Breast epithelium (tissue), 4 donors: ENCODE results near the gene NPHS2. TPM values are rescaled to one million over a fixed set of nuclear protein-coding genes. Genes with fewer than 3 reads are reported as not detected.
"Not testable (repeated sequence)": the region's sequence is repeated elsewhere in the genome, so short reads cannot be mapped to it uniquely, and the experiment has no call there.

Experiments
- DNase-seq, 2 donors: peaks; one replicate each; pipeline ENCODE4 v3.0.0-alpha.2; 2019; ENCODE audit warnings: low spot score in 2 of 2
- H3K27ac ChIP-seq, 2 donors: fragments of 200-600 bp; sonication (generic) in 1 of 2; one replicate each; pipeline ENCODE4 v1.5.1; 2016 to 2019; ENCODE audit warnings: mild to moderate bottlenecking in 1 of 2
- H3K27me3 ChIP-seq, 2 donors: fragments of 200-600 bp; sonication (generic) in 1 of 2; one replicate each; pipeline versions ENCODE4 v1.5.1 to v1.6.0; 2017 to 2019; ENCODE audit warnings: control low read depth in 1 of 2, mild to moderate bottlenecking in 1 of 2
- H3K36me3 ChIP-seq: fragments of 200-600 bp; one replicate; pipeline ENCODE4 v1.5.1; 2019
- H3K4me1 ChIP-seq, 2 donors: fragments of 200-600 bp; sonication (generic); one replicate each; pipeline ENCODE4 v1.5.1; 2016 to 2019; ENCODE audit warnings: control low read depth in 1 of 2
- H3K4me3 ChIP-seq, 3 donors: fragments of 200-600 bp; sonication (generic); 1 replicate in 2 of 3; 2 replicates in 1 of 3; pipeline ENCODE4 v1.5.1; 2016 to 2019; ENCODE audit warnings: mild to moderate bottlenecking in 3 of 3, moderate library complexity in 2 of 3
- H3K9me3 ChIP-seq, 2 donors: fragments of 200-600 bp; sonication (generic) in 1 of 2; one replicate each; pipeline ENCODE4 v1.5.1; 2016 to 2019; ENCODE audit warnings: control low read depth in 1 of 2
- CTCF ChIP-seq, 3 donors: fragments of 450-650 bp; IDR thresholded peaks; one replicate each; pipeline ENCODE4 v1.5.1; 2016 to 2017; ENCODE audit warnings: antibody characterized with exemption in 3 of 3, mild to moderate bottlenecking in 3 of 3, moderate library complexity in 3 of 3
- POLR2A ChIP-seq: fragments of 450-650 bp; IDR thresholded peaks from one replicate; pipeline ENCODE4 v1.6.1; 2016; ENCODE audit warnings: antibody characterized with exemption, mild to moderate bottlenecking, moderate library complexity
- POLR2AphosphoS5 ChIP-seq, 3 donors: sonication (generic); formaldehyde crosslinking; IDR thresholded peaks; one replicate each; pipeline ENCODE4 v1.6.1; 2017; ENCODE audit warnings: antibody characterized with exemption in 3 of 3
- intact Hi-C: fragments of 100-400 bp; cut with DNase I; formaldehyde crosslinking; loops from one replicate; pipeline ENCODE4 v1.15.1; 2023; ENCODE audit warnings: low total_unique reads
- total RNA-seq, 3 donors: library from RNA; depleted of rRNA; stranded (reverse); fragments of >200 nt; gene quantifications; one replicate each; pipeline ENCODE4 v1.1.0, GENCODE V29; 2016

NPHS2 gene
- total RNA-seq, 3 donors from 2014 or later = not detected

GRCh38 chr1:179545321-179545720 is 30.4 kb downstream of the NPHS2 start:
- no peak overlapping the region for H3K27ac ChIP-seq
- DNase-seq = no peak
- TF ChIP-seq CTCF (IDR thresholded peaks at IDR 0.05) (no peak), POLR2AphosphoS5 (IDR thresholded peaks at IDR 0.05) (no peak), POLR2A (no peak)
- no peaks in the 10 kb centered on the region for H3K9me3 ChIP-seq
- no peaks in the 10 kb centered on the region for H3K27me3 ChIP-seq
- H3K36me3 ChIP-seq = no peaks in the 10 kb centered on the region
- no peak overlapping the region for H3K4me3 ChIP-seq
- intact Hi-C loops = no loop called here
- no peaks in the 10 kb centered on the region for H3K4me1 ChIP-seq

DNA sequence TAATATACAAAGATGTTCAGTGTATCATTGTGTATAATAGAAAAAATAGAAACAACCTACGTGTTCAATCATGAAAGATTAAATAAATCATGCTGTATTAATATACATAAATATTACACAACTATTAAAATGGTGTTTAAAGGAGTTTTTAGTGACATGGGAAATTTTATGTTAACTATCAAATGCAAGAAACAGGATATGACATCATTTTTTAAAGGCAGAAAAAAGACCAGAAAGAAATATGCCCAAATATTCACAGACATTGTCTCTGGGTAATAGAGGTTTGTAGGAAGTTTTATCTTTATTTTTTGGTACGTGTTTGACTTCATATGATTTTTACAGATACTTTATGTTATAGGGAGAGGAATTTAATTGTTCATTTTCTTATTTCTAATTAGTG is 34.0 kb downstream of the NPHS2 start:
- Histone ChIP-seq H3K9me3 (no peaks in the 10 kb centered on the region), H3K36me3 (no peaks in the 10 kb centered on the region), H3K4me1 (no peaks in the 10 kb centered on the region), H3K27ac (no peak overlapping the region), H3K27me3 (no peaks in the 10 kb centered on the region), H3K4me3 (no peak overlapping the region)
- TF ChIP-seq POLR2A (no peak), CTCF (IDR thresholded peaks at IDR 0.05) (no peak), POLR2AphosphoS5 (IDR thresholded peaks at IDR 0.05) (no peak)
- no peak for DNase-seq
- intact Hi-C loops = no loop called here

DNA sequence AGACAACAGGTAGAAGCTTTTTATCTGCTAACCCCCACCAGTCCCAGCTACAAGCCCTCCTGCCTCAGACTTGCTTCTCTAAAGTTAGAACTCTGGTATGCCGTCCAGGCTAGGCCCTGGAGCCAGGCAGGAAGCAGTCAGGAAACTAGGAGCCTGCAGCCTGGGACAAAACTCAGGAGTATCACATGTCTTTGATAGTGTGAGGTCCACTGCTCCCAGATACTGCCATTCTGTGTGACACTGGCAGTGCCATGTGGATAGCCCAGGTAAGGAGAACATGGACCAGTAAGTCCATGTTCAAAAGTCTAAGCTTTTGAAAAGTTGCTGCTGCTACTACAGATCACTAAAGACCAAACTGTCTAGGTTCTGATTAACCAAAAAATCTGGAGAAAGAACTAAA is 45.4 kb downstream of the NPHS2 start:
- H3K27me3 ChIP-seq = no peaks in the 10 kb centered on the region
- TF ChIP-seq CTCF (IDR thresholded peaks at IDR 0.05) = no peak
- TF ChIP-seq POLR2AphosphoS5 (IDR thresholded peaks at IDR 0.05) = no peak
- no peaks in the 10 kb centered on the region for H3K9me3 ChIP-seq

DNA sequence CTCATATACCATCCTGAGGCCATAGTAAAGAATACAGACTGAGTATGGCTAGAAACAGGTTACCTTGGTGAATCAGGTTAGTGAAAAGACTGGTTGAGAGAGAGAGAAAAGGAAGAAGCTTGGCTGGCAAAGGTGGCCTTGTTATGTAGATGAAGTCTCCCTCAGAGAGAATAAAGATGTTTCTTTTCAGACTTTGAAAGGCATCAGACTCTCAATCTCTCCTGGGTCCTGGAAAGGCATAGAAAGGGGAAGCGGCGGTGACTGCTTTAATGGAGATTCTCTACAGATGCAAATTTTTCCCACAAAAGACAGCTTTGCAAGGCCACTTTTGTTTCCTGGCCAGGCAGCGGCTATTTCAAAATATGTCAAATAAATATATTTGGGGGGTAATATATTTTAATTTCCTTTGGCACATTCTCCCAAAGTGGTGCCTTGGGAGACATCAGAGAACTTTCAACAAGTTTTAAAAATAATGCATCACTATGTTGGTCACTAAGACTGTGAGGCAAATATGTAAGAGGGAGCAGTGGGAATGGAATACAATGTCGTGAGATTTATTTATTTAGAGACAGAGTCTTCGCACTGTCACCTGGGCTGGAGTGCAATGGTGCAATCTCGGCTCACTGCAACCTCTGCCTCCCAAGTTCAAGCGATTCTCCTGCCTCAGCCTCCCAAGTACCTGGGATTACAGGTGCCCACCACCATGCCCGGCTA is 46.1 kb downstream of the NPHS2 start:
- intact Hi-C loops = no loop called here
- DNase-seq = no peak
- TF ChIP-seq POLR2A (no peak), POLR2AphosphoS5 (IDR thresholded peaks at IDR 0.05) (no peak), CTCF (IDR thresholded peaks at IDR 0.05) (no peak)
- no peak overlapping the region for H3K27ac ChIP-seq
- no peaks in the 10 kb centered on the region for H3K27me3 ChIP-seq
- H3K4me3 ChIP-seq = no peak overlapping the region
- no peaks in the 10 kb centered on the region for H3K4me1 ChIP-seq
- H3K36me3 ChIP-seq = no peaks in the 10 kb centered on the region
- no peaks in the 10 kb centered on the region for H3K9me3 ChIP-seq

More for the DNA sequence above, 45.4 kb downstream of the NPHS2 start:
- Histone ChIP-seq H3K36me3 (no peaks in the 10 kb centered on the region), H3K4me3 (no peak overlapping the region), H3K27ac (no peak overlapping the region), H3K4me1 (no peaks in the 10 kb centered on the region)
- intact Hi-C loops = no loop called here
- DNase-seq = no peak

DNA sequence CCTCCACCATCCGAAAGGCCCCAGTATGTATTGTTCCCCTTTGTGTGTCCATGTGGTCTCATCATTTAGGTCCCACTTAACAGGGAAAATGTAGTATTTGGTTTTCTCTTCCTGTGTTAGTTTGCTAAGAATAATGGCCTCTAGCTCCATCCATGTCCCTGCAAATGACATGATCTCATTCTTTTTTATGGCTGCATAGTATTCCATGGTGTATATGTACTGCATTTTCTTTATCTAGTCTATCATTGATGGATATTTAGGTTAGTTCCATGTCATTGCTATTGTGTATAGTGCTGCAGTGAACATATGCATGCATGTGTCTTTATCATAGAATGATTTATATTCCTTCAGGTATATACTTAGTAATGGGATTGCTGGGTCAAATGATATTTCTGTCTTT is 57.2 kb downstream of the NPHS2 start:
- H3K4me3 ChIP-seq, H3K27me3 ChIP-seq, H3K9me3 ChIP-seq, DNase-seq, H3K4me1 ChIP-seq, intact Hi-C loops, H3K27ac ChIP-seq, H3K36me3 ChIP-seq: not testable (repeated sequence)
